CD4-positive, alpha-beta memory T cell (primary cell): ENCODE measurements around the gene UVSSA. TPM values are rescaled to one million over a fixed set of nuclear protein-coding genes. Genes with fewer than 3 reads are reported as not detected.
A peak's percentile ranks its signal among the peaks of the same experiment; 100 is the strongest.

ENCODE experiments used
- CTCF ChIA-PET: fragments of 350-600 bp; sonication (Branson Sonifier 250); formaldehyde crosslinking; loops from one replicate; lab custom pipeline; 2021; ENCODE audit warnings: inconsistent platforms; ENCODE audit not compliant: partially characterized antibody; lab: Charles Lee
- POLR2A ChIA-PET: fragments of 350-600 bp; sonication (Branson Sonifier 250); formaldehyde crosslinking; loops from one replicate; lab custom pipeline; 2021; ENCODE audit not compliant: partially characterized antibody; lab: Charles Lee
- DNase-seq, 5 donors: peaks; one replicate each; pipeline versions ENCODE4 v3.0.0 to v3.0.0-alpha.2; 2020 to 2022; ENCODE audit warnings: mixed read lengths in 1 of 5
- H3K27ac ChIP-seq: one replicate; pipeline ENCODE4 v1.7.0; 2013; ENCODE audit warnings: low read depth, low read length
- H3K27me3 ChIP-seq: 2 replicates; pipeline ENCODE4 v1.7.0; 2013; ENCODE audit warnings: mild to moderate bottlenecking, low read length, moderate library complexity; ENCODE audit not compliant: insufficient read depth
- H3K36me3 ChIP-seq: 2 replicates; pipeline ENCODE4 v1.7.0; 2013; ENCODE audit warnings: mild to moderate bottlenecking, low read length, moderate library complexity; ENCODE audit not compliant: insufficient read depth
- H3K4me1 ChIP-seq: 2 replicates; pipeline ENCODE4 v1.7.0; 2013; ENCODE audit warnings: mild to moderate bottlenecking, low read length, moderate library complexity; ENCODE audit not compliant: insufficient read depth
- H3K4me3 ChIP-seq, 2 donors: one replicate each; pipeline ENCODE4 v1.7.0; 2013; ENCODE audit warnings: low read length in 2 of 2, mild to moderate bottlenecking in 1 of 2
- H3K9me3 ChIP-seq, 2 donors: one replicate each; pipeline ENCODE4 v1.7.0; 2013; ENCODE audit warnings: low read length in 2 of 2, control low read depth in 1 of 2; ENCODE audit not compliant: control insufficient read depth in 1 of 2
- H3K27ac Mint-ChIP-seq, 7 donors: one replicate each; pipeline ENCODE4 v1.8.0; 2020 to 2021; ENCODE audit warnings: mixed read lengths in 7 of 7, mild to moderate bottlenecking in 6 of 7, inconsistent platforms in 3 of 7, moderate library complexity in 3 of 7
- H3K27me3 Mint-ChIP-seq, 2 donors: one replicate each; pipeline ENCODE4 v1.8.0; 2020 to 2021; ENCODE audit warnings: mixed read lengths in 2 of 2
- H3K36me3 Mint-ChIP-seq, 2 donors: one replicate each; pipeline ENCODE4 v1.8.0; 2020 to 2021; ENCODE audit warnings: mixed read lengths in 2 of 2, inconsistent platforms in 1 of 2, mild to moderate bottlenecking in 1 of 2
- H3K4me1 Mint-ChIP-seq, 4 donors: one replicate each; pipeline ENCODE4 v1.8.0; 2020 to 2021; ENCODE audit warnings: mixed read lengths in 4 of 4, mild to moderate bottlenecking in 1 of 4
- H3K4me3 Mint-ChIP-seq, 8 donors: one replicate each; pipeline ENCODE4 v1.8.0; 2020 to 2021; ENCODE audit warnings: mixed read lengths in 8 of 8, mild to moderate bottlenecking in 7 of 8, moderate library complexity in 6 of 8, inconsistent platforms in 3 of 8
- H3K9me3 Mint-ChIP-seq, 8 donors: one replicate each; pipeline ENCODE4 v1.8.0; 2020 to 2021; ENCODE audit warnings: mixed read lengths in 8 of 8, mild to moderate bottlenecking in 5 of 8, inconsistent platforms in 3 of 8, moderate library complexity in 1 of 8
- intact Hi-C: fragments of 100-400 bp; cut with micrococcal nuclease; formaldehyde crosslinking; loops from one replicate; pipeline ENCODE4 v1.15.1; 2023
- polyA plus RNA-seq, 2 donors: library from polyadenylated mRNA; unstranded; fragments of 300-500 nt; fragmentation: Illumina TruSeq; gene quantifications; one replicate each; pipeline ENCODE4 v1.2.3, GENCODE V29; 2021
- total RNA-seq, 2 experiments: library from RNA; stranded (reverse); gene quantifications; one replicate each; pipeline ENCODE4 v1.2.3, GENCODE V29; 2021

The UVSSA gene
- total and polyA plus RNA-seq, 4 experiments from 2014 or later = 2.4 to 44.6 (median 25.6) TPM

- peak overlapping the region in 1 of 8 donors; percentile 70 for H3K4me3 Mint-ChIP-seq
- intact Hi-C loops = no loop called here
- H3K9me3 Mint-ChIP-seq = peaks cover 0 to 13% (median under 1%) of the 10 kb centered on the region in 8 donors
These were observed 56.2 kb downstream of the UVSSA start for GRCh38 chr4:1403177-1403583.

DNA sequence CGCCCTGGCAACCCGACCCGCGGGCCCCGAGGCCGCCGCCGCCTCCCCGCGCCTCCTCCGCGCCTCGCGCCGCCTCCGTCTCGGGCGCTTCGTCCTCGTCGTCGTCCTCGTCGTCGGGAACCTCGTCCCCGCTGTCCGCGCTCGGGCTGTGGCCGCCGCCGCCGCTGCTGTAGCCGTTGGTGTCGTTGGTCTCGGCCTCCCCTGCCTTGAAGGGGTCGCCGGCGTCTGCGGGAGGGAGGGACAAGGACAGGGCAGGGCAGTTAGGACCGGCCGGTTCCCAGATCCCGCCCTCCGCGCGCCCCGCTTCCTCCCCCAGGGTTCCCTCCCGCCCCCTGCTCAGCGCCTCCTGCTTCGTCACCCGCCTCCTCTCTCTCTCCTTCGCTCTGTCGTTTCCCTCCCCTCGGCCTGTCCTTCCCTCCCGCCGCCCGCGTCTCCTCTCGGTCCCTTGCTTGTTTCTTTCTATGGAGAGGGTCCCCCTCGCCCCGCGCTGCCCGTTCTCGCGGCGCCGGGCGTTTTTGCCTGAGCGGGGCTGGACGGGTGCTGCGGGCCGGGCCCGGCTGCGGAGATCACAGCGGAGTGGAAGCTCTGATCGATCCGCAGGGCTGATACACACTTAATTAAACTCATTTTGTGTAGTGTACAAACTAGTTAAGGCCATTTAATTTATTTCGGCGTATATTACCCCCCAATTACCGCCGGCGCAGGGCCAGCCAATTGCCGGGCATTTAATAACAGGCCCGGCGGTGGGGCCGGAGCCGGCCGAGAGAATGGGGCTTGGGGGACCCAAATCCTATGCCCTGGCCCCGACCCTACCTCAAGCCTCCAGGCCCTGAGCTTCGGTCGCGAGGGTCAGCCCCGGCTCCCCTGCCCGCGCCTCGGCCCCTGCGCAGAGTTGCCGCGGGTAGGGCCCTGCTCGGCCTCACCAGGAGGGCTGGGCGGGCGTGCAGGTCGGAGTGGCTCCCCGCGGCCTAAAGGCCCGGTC lies 56.9 kb downstream of the UVSSA start:
- Histone ChIP-seq H3K4me1 (no peaks in the 10 kb centered on the region), H3K9me3 (no peaks in the 10 kb centered on the region), H3K27ac (no peak overlapping the region), H3K27me3 (peaks cover 12% of the 10 kb centered on the region), H3K4me3 (no peak overlapping the region), H3K36me3 (no peaks in the 10 kb centered on the region)
- intact Hi-C loops = no loop called here
- Mint-ChIP-seq H3K9me3 (peaks cover 0 to 10% (median 0%) of the 10 kb centered on the region in 8 donors), H3K4me1 (peaks cover 2 to 6% (median 4%) of the 10 kb centered on the region in 4 donors), H3K27ac (no peak overlapping the region), H3K36me3 (no peaks in the 10 kb centered on the region), H3K27me3 (peaks cover 20 to 31% of the 10 kb centered on the region in 2 donors), H3K4me3 (peak overlapping the region in 3 of 8 donors; percentile 30 to 47 (median 31))
- ChIA-PET CTCF (no interaction called here), POLR2A (no interaction called here)
- no peak for DNase-seq

More at GRCh38 chr4:1403177-1403583, 56.2 kb downstream of the UVSSA start:
- Mint-ChIP-seq H3K36me3 (no peaks in the 10 kb centered on the region), H3K27me3 (peaks cover 13 to 27% of the 10 kb centered on the region in 2 donors), H3K27ac (no peak overlapping the region), H3K4me1 (peaks cover 0 to 4% (median 0%) of the 10 kb centered on the region in 4 donors)
- H3K36me3 ChIP-seq = no peaks in the 10 kb centered on the region
- H3K4me3 ChIP-seq = no peak overlapping the region
- CTCF ChIA-PET = no interaction called here
- H3K9me3 ChIP-seq = no peaks in the 10 kb centered on the region
- POLR2A ChIA-PET = no interaction called here
- peaks cover 9% of the 10 kb centered on the region for H3K27me3 ChIP-seq
- no peak overlapping the region for H3K27ac ChIP-seq
- no peak for DNase-seq
- no peaks in the 10 kb centered on the region for H3K4me1 ChIP-seq

DNA sequence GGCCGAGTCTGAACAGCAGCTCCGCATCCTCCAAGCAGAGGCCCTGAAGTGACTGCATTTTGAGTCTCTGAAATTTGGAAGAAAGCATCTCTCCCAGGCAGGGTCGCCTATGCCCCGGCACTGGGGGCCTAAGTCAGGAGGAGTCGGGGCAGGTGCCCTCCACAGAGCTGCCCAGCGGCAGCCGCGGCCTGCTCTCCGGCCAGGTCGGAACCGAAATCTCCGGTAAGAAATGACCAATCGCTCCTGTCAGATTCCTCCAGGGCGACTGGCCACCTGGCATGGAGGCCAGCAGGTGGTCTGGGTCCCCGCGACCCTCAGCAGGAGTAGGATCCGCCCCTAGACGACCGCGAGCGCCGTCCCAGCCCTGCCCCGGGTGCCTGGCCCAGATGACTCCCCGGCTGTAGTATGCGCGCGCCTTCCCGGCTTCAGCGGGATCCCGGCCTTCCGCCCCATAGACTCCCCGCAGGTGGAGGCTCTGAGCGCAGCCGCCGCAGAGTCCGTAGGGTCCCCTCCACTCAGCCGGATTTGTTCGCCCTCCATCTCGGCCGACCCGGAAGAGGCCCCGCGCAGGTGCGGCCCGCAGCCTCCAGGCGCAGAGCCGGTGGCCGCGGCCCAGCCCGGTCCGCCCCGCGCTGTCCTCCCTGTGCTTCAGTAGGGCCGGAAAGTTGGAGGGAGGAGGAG lies 57.7 kb downstream of the UVSSA start:
- intact Hi-C loops = no loop called here
- Mint-ChIP-seq H3K36me3 (no peaks in the 10 kb centered on the region), H3K9me3 (peaks cover 0 to 8% (median 0%) of the 10 kb centered on the region in 8 donors), H3K27me3 (peaks cover 26 to 36% of the 10 kb centered on the region in 2 donors), H3K27ac (peak overlapping the region in 1 of 7 donors; percentile 75), H3K4me1 (peaks cover 2 to 6% (median 4%) of the 10 kb centered on the region in 4 donors), H3K4me3 (peak overlapping the region in 1 of 8 donors; percentile 49)
- no peaks in the 10 kb centered on the region for H3K9me3 ChIP-seq
- peaks cover 12% of the 10 kb centered on the region for H3K27me3 ChIP-seq
- DNase-seq = no peak
- no peaks in the 10 kb centered on the region for H3K36me3 ChIP-seq
- H3K4me1 ChIP-seq = no peaks in the 10 kb centered on the region
- H3K4me3 ChIP-seq = no peak overlapping the region
- no peak overlapping the region for H3K27ac ChIP-seq
- POLR2A ChIA-PET = no interaction called here
- CTCF ChIA-PET = no interaction called here

DNA sequence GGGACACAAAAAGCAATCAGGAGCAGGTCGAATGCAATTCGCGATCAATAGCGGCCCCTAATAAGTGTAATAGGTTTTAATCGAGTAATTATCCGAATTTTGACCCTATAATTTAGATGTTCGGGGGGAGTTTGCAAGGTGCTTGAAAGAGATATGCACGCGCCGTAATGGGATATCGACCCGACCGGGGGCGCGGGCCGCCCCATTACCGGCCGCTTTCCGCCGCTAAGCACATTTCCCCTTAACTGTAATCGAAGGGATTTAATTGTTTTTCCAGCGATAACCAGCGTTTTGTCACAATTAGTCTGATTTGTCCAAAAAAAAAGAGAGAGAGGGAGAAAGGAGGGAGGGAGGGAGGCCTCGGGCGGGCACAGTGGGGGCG lies 58.2 kb downstream of the UVSSA start:
- no peaks in the 10 kb centered on the region for H3K36me3 Mint-ChIP-seq
- DNase-seq = no peak
- Histone ChIP-seq H3K4me1 (no peaks in the 10 kb centered on the region), H3K27ac (no peak overlapping the region), H3K4me3 (no peak overlapping the region), H3K27me3 (peaks cover 12% of the 10 kb centered on the region), H3K36me3 (no peaks in the 10 kb centered on the region), H3K9me3 (no peaks in the 10 kb centered on the region)
- H3K9me3 Mint-ChIP-seq = peaks cover 0 to 4% (median 0%) of the 10 kb centered on the region in 8 donors
- peaks cover 2 to 6% (median 4%) of the 10 kb centered on the region in 4 donors for H3K4me1 Mint-ChIP-seq
- H3K27me3 Mint-ChIP-seq = peaks cover 28 to 31% of the 10 kb centered on the region in 2 donors
- H3K27ac Mint-ChIP-seq = peak overlapping the region in 1 of 7 donors; percentile 22
- CTCF ChIA-PET = no interaction called here
- intact Hi-C loops = no loop called here
- peak overlapping the region in 4 of 8 donors; percentile 20 to 49 (median 44) for H3K4me3 Mint-ChIP-seq
- POLR2A ChIA-PET = no interaction called here

DNA sequence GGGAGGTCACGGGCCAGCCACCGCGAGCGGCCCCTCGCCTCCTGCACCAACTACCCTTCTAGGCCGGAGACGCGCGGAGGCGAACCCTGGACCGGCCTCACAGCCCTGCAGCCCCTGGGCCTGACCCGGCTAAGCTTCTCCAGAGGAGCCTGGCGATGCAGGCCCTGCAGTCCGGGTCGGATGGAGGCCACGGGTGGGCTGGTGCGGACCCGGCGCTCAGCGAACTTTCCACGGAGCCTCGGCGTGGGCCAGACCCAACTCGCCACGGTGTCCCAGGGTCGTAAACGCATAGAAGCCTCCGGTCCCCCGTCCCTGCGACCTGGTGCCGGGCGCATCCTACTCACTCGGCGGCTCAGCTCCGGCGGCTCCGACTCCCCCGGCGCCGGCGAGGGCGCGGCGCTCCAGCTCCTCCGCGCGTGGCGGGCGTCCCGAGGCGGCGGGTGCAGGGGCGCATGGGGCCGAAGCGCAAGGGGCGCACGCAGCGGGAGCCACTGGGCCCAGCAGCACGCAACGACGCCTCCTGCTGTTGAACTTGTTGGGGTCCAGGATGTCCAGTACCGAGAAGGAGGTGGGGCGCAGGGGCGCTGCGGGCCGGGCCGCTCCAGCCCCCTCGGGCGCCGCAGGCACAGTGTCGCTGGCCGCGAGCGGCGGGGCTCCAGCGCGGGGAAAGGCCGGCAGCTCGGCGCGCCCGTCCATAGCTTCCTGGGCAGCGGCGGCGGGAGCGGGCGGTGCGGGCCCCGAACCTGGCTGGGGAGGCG lies 58.8 kb downstream of the UVSSA start:
- POLR2A ChIA-PET = no interaction called here
- Histone ChIP-seq H3K27ac (no peak overlapping the region), H3K27me3 (peaks cover 12% of the 10 kb centered on the region), H3K4me3 (no peak overlapping the region), H3K36me3 (no peaks in the 10 kb centered on the region), H3K4me1 (no peaks in the 10 kb centered on the region), H3K9me3 (no peaks in the 10 kb centered on the region)
- H3K9me3 Mint-ChIP-seq = peaks cover 0 to 4% (median 0%) of the 10 kb centered on the region in 8 donors
- no peaks in the 10 kb centered on the region for H3K36me3 Mint-ChIP-seq
- no peak overlapping the region for H3K4me3 Mint-ChIP-seq
- H3K27me3 Mint-ChIP-seq = peaks cover 31% of the 10 kb centered on the region in 2 donors
- intact Hi-C loops = no loop called here
- no peak overlapping the region for H3K27ac Mint-ChIP-seq
- CTCF ChIA-PET = no interaction called here
- DNase-seq = no peak
- peaks cover 2 to 6% (median 4%) of the 10 kb centered on the region in 4 donors for H3K4me1 Mint-ChIP-seq

- peaks cover 33 to 37% of the 10 kb centered on the region in 2 donors for H3K27me3 Mint-ChIP-seq
- no peak for DNase-seq
- intact Hi-C loops = no loop called here
These were observed 59.5 kb downstream of the UVSSA start, which contains the start of gene NKX1-1 for GRCh38 chr4:1406394-1406980. Gene NKX1-1, minus strand, starts transcription at chr4:1406442. Its CDS starts 0 bp downstream, at chr4:1406442.

More at GRCh38 chr4:1406394-1406980, 59.5 kb downstream of the UVSSA start, which contains the start of gene NKX1-1:
- no peaks in the 10 kb centered on the region for H3K36me3 Mint-ChIP-seq
- H3K27ac Mint-ChIP-seq = peak within 1 kb of the TSS in 2 of 7 donors; percentile 22 to 60
- Histone ChIP-seq H3K36me3 (no peaks in the 10 kb centered on the region), H3K27ac (no peak within 1 kb of the TSS), H3K9me3 (no peaks in the 10 kb centered on the region), H3K4me1 (no peaks in the 10 kb centered on the region), H3K4me3 (no peak within 1 kb of the TSS), H3K27me3 (peaks cover 12% of the 10 kb centered on the region)
- H3K4me1 Mint-ChIP-seq = peaks cover 2 to 6% (median 4%) of the 10 kb centered on the region in 4 donors
- H3K4me3 Mint-ChIP-seq = peak within 1 kb of the TSS in 6 of 8 donors; percentile 20 to 45 (median 40)
- H3K9me3 Mint-ChIP-seq = peaks cover 0 to 5% (median 0%) of the 10 kb centered on the region in 8 donors
- ChIA-PET CTCF (no interaction called here), POLR2A (no interaction called here)
